SIG-M5 treated with dmso at 0.1 percent for 504 hours (cell line): ENCODE data around the gene ADAMTS13.

ENCODE experiments used
- DNase-seq: peaks from one replicate; lab custom pipeline; 2025; ENCODE audit not compliant: unreplicated experiment; lab: John Stamatoyannopoulos, UW

Gene ADAMTS13

GRCh38 chr9:133487331-133487725 lies 65.2 kb downstream of the ADAMTS13 start:
- no peak for DNase-seq

GRCh38 chr9:133488686-133489252 lies 66.6 kb downstream of the ADAMTS13 start:
- DNase-seq, result no peak

GRCh38 chr9:133489253-133490190 lies 67.4 kb downstream of the ADAMTS13 start:
- DNase-seq, result no peak

GRCh38 chr9:133490201-133490681 lies 68.1 kb downstream of the ADAMTS13 start:
- DNase-seq, result no peak

- no peak for DNase-seq
Measured at GRCh38 chr9:133490865-133491655, 68.9 kb downstream of the ADAMTS13 start.

- DNase-seq, result no peak
Measured at GRCh38 chr9:133491656-133491925, 69.4 kb downstream of the ADAMTS13 start.

- no peak for DNase-seq
Measured at GRCh38 chr9:133492061-133493021, 70.2 kb downstream of the ADAMTS13 start.

- no peak for DNase-seq
Measured at GRCh38 chr9:133493428-133493827, 71.3 kb downstream of the ADAMTS13 start.

GRCh38 chr9:133493845-133494540 lies 71.8 kb downstream of the ADAMTS13 start:
- DNase-seq, result no peak

- DNase-seq, result no peak
Measured at GRCh38 chr9:133494636-133495326, 72.6 kb downstream of the ADAMTS13 start.

GRCh38 chr9:133495327-133496293 lies 73.4 kb downstream of the ADAMTS13 start:
- no peak for DNase-seq

- no peak for DNase-seq
Measured at GRCh38 chr9:133496861-133497842, 75.0 kb downstream of the ADAMTS13 start.

GRCh38 chr9:133499132-133499891 lies 77.1 kb downstream of the ADAMTS13 start:
- DNase-seq, result no peak

- no peak for DNase-seq
Measured at GRCh38 chr9:133499892-133500270, 77.7 kb downstream of the ADAMTS13 start.

GRCh38 chr9:133502112-133502511 lies 79.9 kb downstream of the ADAMTS13 start:
- no peak for DNase-seq

- no peak for DNase-seq
Measured at GRCh38 chr9:133505186-133505830, 83.1 kb downstream of the ADAMTS13 start.
